Measurements from ENCODE around the gene NRXN3.

DNA sequence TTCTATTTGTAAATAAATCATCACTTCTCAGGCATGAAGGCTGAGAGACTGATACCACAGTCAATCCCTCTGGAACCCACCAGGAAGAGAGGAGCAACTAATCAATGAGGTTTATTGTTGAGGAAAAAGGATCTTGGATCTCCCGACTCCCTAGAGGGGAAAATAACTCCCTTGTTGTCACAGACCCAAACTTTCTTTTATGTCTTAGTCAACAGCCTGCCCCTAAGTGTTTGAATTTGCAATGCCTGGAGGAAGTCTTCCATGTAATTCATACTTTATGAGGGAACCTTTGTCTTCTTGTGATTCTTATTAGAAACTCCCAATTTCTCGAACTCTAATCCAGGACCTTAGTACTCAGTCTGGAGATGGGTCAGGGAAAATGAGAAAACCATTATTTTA, 1235.3 kb downstream of the NRXN3 start:
- TF ChIP-seq, protein P1, sequence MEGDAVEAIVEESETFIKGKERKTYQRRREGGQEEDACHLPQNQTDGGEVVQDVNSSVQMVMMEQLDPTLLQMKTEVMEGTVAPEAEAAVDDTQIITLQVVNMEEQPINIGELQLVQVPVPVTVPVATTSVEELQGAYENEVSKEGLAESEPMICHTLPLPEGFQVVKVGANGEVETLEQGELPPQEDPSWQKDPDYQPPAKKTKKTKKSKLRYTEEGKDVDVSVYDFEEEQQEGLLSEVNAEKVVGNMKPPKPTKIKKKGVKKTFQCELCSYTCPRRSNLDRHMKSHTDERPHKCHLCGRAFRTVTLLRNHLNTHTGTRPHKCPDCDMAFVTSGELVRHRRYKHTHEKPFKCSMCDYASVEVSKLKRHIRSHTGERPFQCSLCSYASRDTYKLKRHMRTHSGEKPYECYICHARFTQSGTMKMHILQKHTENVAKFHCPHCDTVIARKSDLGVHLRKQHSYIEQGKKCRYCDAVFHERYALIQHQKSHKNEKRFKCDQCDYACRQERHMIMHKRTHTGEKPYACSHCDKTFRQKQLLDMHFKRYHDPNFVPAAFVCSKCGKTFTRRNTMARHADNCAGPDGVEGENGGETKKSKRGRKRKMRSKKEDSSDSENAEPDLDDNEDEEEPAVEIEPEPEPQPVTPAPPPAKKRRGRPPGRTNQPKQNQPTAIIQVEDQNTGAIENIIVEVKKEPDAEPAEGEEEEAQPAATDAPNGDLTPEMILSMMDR (IDR thresholded peaks at IDR 0.05; ENCODE audit: poor library complexity) = no peak
- TF ChIP-seq EZH2phosphoT487 (IDR thresholded peaks at IDR 0.05; ENCODE audit: low read depth, severe bottlenecking, unreplicated experiment) = no peak
- TF ChIP-seq EZH2 (IDR thresholded peaks at IDR 0.05; ENCODE audit: borderline replicate concordance) = no peak
